ENCODE data around the gene SCN7A. TPM values are rescaled to one million over a fixed set of nuclear protein-coding genes. Genes with fewer than 3 reads are reported as not detected.

SCN7A gene
- total RNA-seq, 1 donor = under 0.01 TPM

GRCh38 chr2:166357068-166357949 is 136.7 kb downstream of the SCN7A start:
- H3K4me3 ChIP-seq (ENCODE audit: low read depth, low read length) = no peak overlapping the region
- no peak for TF ChIP-seq CTCF (IDR thresholded peaks at IDR 0.05; ENCODE audit: insufficient read depth, low read depth, low read length)
- DNase-seq (ENCODE audit: low read depth) = no peak

Other genes with a start within 250 kb of the SCN7A start
- gene SCN9A, start 118.3 kb downstream of the SCN7A start, total RNA-seq = 43.5 and 72.1 TPM in 2 replicates